Lower leg skin (tissue), 4 donors: ENCODE results near the gene DEF6. TPM values are rescaled to one million over a fixed set of nuclear protein-coding genes. Genes with fewer than 3 reads are reported as not detected.
A peak's percentile ranks its signal among the peaks of the same experiment; 100 is the strongest.

Experiments used
- DNase-seq, 2 donors: peaks; one replicate each; pipeline ENCODE4 v3.0.0-alpha.2; 2019; ENCODE audit warnings: low spot score in 2 of 2
- H3K4me3 ChIP-seq: fragments of 200-600 bp; sonication (generic); 2 replicates; pipeline ENCODE4 v1.5.1; 2017; ENCODE audit warnings: mild to moderate bottlenecking, low read depth; ENCODE audit not compliant: poor library complexity, severe bottlenecking
- CTCF ChIP-seq, 3 donors: fragments of 450-650 bp; IDR thresholded peaks; one replicate each; pipeline ENCODE4 v1.5.1; 2016; ENCODE audit warnings: antibody characterized with exemption in 3 of 3, mild to moderate bottlenecking in 3 of 3, moderate library complexity in 2 of 3
- POLR2A ChIP-seq, 2 donors: fragments of 450-650 bp; IDR thresholded peaks; one replicate each; pipeline ENCODE4 v1.6.1; 2016 to 2017; ENCODE audit warnings: antibody characterized with exemption in 2 of 2, mild to moderate bottlenecking in 1 of 2, moderate library complexity in 1 of 2
- WGBS, 2 donors: methylation state at CpG; one replicate each; pipeline ENCODE4 v1.1.5; 2018; 5-methylcytosine and 5-hydroxymethylcytosine counted together
- intact Hi-C: fragments of 100-400 bp; cut with DNase I; formaldehyde crosslinking; loops from one replicate; pipeline ENCODE4 v1.15.0; 2023; ENCODE audit warnings: low total_unique reads
- total RNA-seq, 4 donors: library from RNA; depleted of rRNA; stranded (reverse); fragments of >200 nt; gene quantifications; one replicate each; pipeline ENCODE4 v1.1.0, GENCODE V29; 2016

Gene DEF6
- total RNA-seq, 4 donors from 2014 or later: 30.1 to 53.3 (median 39.4) TPM

- DNase-seq: no peak
- no peak overlapping the region for H3K4me3 ChIP-seq
- intact Hi-C loops: no loop called here
- TF ChIP-seq POLR2A (IDR thresholded peaks at IDR 0.05) (no peak), CTCF (IDR thresholded peaks at IDR 0.05) (no peak)
Measured at GRCh38 chr6:35366204-35366596, 68.6 kb downstream of the DEF6 start.

GRCh38 chr6:35367646-35368037 lies 70.0 kb downstream of the DEF6 start:
- WGBS, 2 donors: 89 to 93% methylated on average over 5 of the region's 5 CpGs
- TF ChIP-seq CTCF (IDR thresholded peaks at IDR 0.05) (no peak), POLR2A (IDR thresholded peaks at IDR 0.05) (no peak)
- intact Hi-C loops: no loop called here

GRCh38 chr6:35368038-35368887 lies 70.6 kb downstream of the DEF6 start:
- no peak overlapping the region for H3K4me3 ChIP-seq
- TF ChIP-seq POLR2A (IDR thresholded peaks at IDR 0.05) (no peak), CTCF (IDR thresholded peaks at IDR 0.05) (no peak)
- intact Hi-C loops: no loop called here
- WGBS, 2 donors: 51 to 58% methylated on average over 2 of the region's 2 CpGs
- no peak for DNase-seq

More at GRCh38 chr6:35367646-35368037, 70.0 kb downstream of the DEF6 start:
- no peak overlapping the region for H3K4me3 ChIP-seq
- no peak for DNase-seq

GRCh38 chr6:35370124-35370741 lies 72.6 kb downstream of the DEF6 start:
- intact Hi-C loops: no loop called here
- H3K4me3 ChIP-seq: no peak overlapping the region
- no peak for TF ChIP-seq POLR2A (IDR thresholded peaks at IDR 0.05)
- TF ChIP-seq CTCF (IDR thresholded peaks at IDR 0.05): no peak
- 24 to 25% methylated on average over 8 of the region's 8 CpGs for WGBS, 2 donors
- peak; percentile 72 to 95 for DNase-seq

GRCh38 chr6:35370785-35371493 lies 73.3 kb downstream of the DEF6 start:
- peak in 1 of 2 donors; percentile 24 for DNase-seq
- 72 to 74% methylated on average over 9 of the region's 9 CpGs for WGBS, 2 donors
- H3K4me3 ChIP-seq: no peak overlapping the region
- TF ChIP-seq POLR2A (IDR thresholded peaks at IDR 0.05) (no peak), CTCF (IDR thresholded peaks at IDR 0.05) (no peak)
- intact Hi-C loops: no loop called here

Other genes with a start within 250 kb of the DEF6 start
- gene TCP11, start 156.5 kb upstream of the DEF6 start, total RNA-seq: 1 to 10 TPM in 1 of 4 donors, under 1 TPM in 1, not detected in 2; 0.97 to 1.7 TPM
- gene SCUBE3, start 83.9 kb upstream of the DEF6 start, total RNA-seq: under 1 TPM in 3 of 4 donors, not detected in 1; 0.13 to 0.91 (median 0.39) TPM
- 10 to 100 TPM; 12.4 to 21.4 (median 16.8) TPM for gene ZNF76, start 38.1 kb upstream of the DEF6 start, total RNA-seq
- gene PPARD, start 44.7 kb downstream of the DEF6 start, total RNA-seq: 10 to 100 TPM; 22.6 to 33.8 (median 27.1) TPM
- 10 to 100 TPM; 17.5 to 36.7 (median 34.2) TPM for gene FANCE, start 154.5 kb downstream of the DEF6 start, total RNA-seq
- 1,000 to 10,000 TPM; 1,714 to 2,467 (median 2,118) TPM for gene RPL10A, start 170.6 kb downstream of the DEF6 start, total RNA-seq
- 10 to 100 TPM; 51.3 to 73.2 (median 56.8) TPM for gene TEAD3, start 199.3 kb downstream of the DEF6 start, total RNA-seq
- gene TULP1, start 215.1 kb downstream of the DEF6 start, total RNA-seq: under 1 TPM in 2 of 4 donors, not detected in 2; 0.61 to 0.65 TPM